Mucosa of stomach (tissue), 1 donor: ENCODE results near the gene CRLF1.

Source experiments
- H3K27me3 ChIP-seq: one replicate; pipeline ENCODE4 v1.7.0; 2013; ENCODE audit warnings: mild to moderate bottlenecking, low read length; ENCODE audit not compliant: control insufficient read depth, insufficient read depth
- H3K36me3 ChIP-seq: one replicate; pipeline ENCODE4 v1.7.0; 2013; ENCODE audit warnings: low read length; ENCODE audit not compliant: control insufficient read depth, insufficient read depth
- H3K4me1 ChIP-seq: one replicate; pipeline ENCODE4 v1.7.0; 2013; ENCODE audit warnings: mild to moderate bottlenecking, low read length; ENCODE audit not compliant: control insufficient read depth, insufficient read depth
- H3K4me3 ChIP-seq: one replicate; pipeline ENCODE4 v1.7.0; 2013; ENCODE audit warnings: low read length
- H3K9ac ChIP-seq: one replicate; pipeline ENCODE4 v1.7.0; 2013; ENCODE audit warnings: mild to moderate bottlenecking, low read length, moderate library complexity
- H3K9me3 ChIP-seq: one replicate; pipeline ENCODE4 v1.7.0; 2013; ENCODE audit warnings: mild to moderate bottlenecking, low read length, moderate library complexity; ENCODE audit not compliant: control insufficient read depth
- donor health status: Pancreatic carcinoma.

The CRLF1 gene

GRCh38 chr19:18633321-18633720 is 26.7 kb upstream of the CRLF1 start:
- Histone ChIP-seq H3K27me3 (no peaks in the 10 kb centered on the region), H3K9me3 (no peaks in the 10 kb centered on the region), H3K4me1 (peaks cover 27% of the 10 kb centered on the region), H3K36me3 (no peaks in the 10 kb centered on the region), H3K4me3 (no peak overlapping the region), H3K9ac (no peak overlapping the region)

GRCh38 chr19:18629166-18630088 is 22.8 kb upstream of the CRLF1 start:
- H3K36me3 ChIP-seq, result no peaks in the 10 kb centered on the region
- no peaks in the 10 kb centered on the region for H3K9me3 ChIP-seq
- H3K9ac ChIP-seq, result no peak overlapping the region
- H3K4me1 ChIP-seq, result no peaks in the 10 kb centered on the region
- no peak overlapping the region for H3K4me3 ChIP-seq
- H3K27me3 ChIP-seq, result no peaks in the 10 kb centered on the region

- Histone ChIP-seq H3K9me3 (no peaks in the 10 kb centered on the region), H3K36me3 (no peaks in the 10 kb centered on the region), H3K4me3 (no peak overlapping the region), H3K9ac (no peak overlapping the region), H3K27me3 (no peaks in the 10 kb centered on the region), H3K4me1 (no peaks in the 10 kb centered on the region)
These were observed 20.3 kb upstream of the CRLF1 start for GRCh38 chr19:18626906-18627305.

- Histone ChIP-seq H3K9ac (no peak overlapping the region), H3K4me1 (no peaks in the 10 kb centered on the region), H3K4me3 (no peak overlapping the region), H3K27me3 (peaks cover 15% of the 10 kb centered on the region), H3K36me3 (no peaks in the 10 kb centered on the region), H3K9me3 (no peaks in the 10 kb centered on the region)
These were observed 14.3 kb upstream of the CRLF1 start for GRCh38 chr19:18620902-18621301.

GRCh38 chr19:18620311-18620710 is 13.7 kb upstream of the CRLF1 start:
- H3K9me3 ChIP-seq, result no peaks in the 10 kb centered on the region
- H3K27me3 ChIP-seq, result peaks cover 19% of the 10 kb centered on the region
- H3K4me1 ChIP-seq, result no peaks in the 10 kb centered on the region
- H3K36me3 ChIP-seq, result no peaks in the 10 kb centered on the region
- no peak overlapping the region for H3K9ac ChIP-seq
- H3K4me3 ChIP-seq, result no peak overlapping the region

GRCh38 chr19:18618236-18618635 is 11.6 kb upstream of the CRLF1 start:
- Histone ChIP-seq H3K27me3 (peaks cover 40% of the 10 kb centered on the region), H3K36me3 (no peaks in the 10 kb centered on the region), H3K9me3 (no peaks in the 10 kb centered on the region), H3K9ac (no peak overlapping the region), H3K4me3 (no peak overlapping the region), H3K4me1 (no peaks in the 10 kb centered on the region)

GRCh38 chr19:18617562-18617961 is 11.0 kb upstream of the CRLF1 start:
- no peaks in the 10 kb centered on the region for H3K36me3 ChIP-seq
- no peaks in the 10 kb centered on the region for H3K9me3 ChIP-seq
- H3K27me3 ChIP-seq, result peaks cover 47% of the 10 kb centered on the region
- H3K4me3 ChIP-seq, result no peak overlapping the region
- H3K4me1 ChIP-seq, result peaks cover 5% of the 10 kb centered on the region
- no peak overlapping the region for H3K9ac ChIP-seq

- Histone ChIP-seq H3K4me1 (peaks cover 12% of the 10 kb centered on the region), H3K4me3 (no peak overlapping the region), H3K27me3 (peaks cover 60% of the 10 kb centered on the region), H3K9me3 (no peaks in the 10 kb centered on the region), H3K36me3 (no peaks in the 10 kb centered on the region), H3K9ac (no peak overlapping the region)
These were observed 9.4 kb upstream of the CRLF1 start for GRCh38 chr19:18616023-18616422.

- no peak overlapping the region for H3K9ac ChIP-seq
- no peaks in the 10 kb centered on the region for H3K36me3 ChIP-seq
- no peak overlapping the region for H3K4me3 ChIP-seq
- no peaks in the 10 kb centered on the region for H3K9me3 ChIP-seq
- H3K27me3 ChIP-seq, result peaks cover 83% of the 10 kb centered on the region
- H3K4me1 ChIP-seq, result peaks cover 12% of the 10 kb centered on the region
These were observed 7.1 kb upstream of the CRLF1 start for GRCh38 chr19:18613589-18614234.

- no peaks in the 10 kb centered on the region for H3K9me3 ChIP-seq
- peaks cover 91% of the 10 kb centered on the region for H3K27me3 ChIP-seq
- H3K4me3 ChIP-seq, result no peak within 1 kb of the TSS
- no peaks in the 10 kb centered on the region for H3K36me3 ChIP-seq
- H3K9ac ChIP-seq, result no peak within 1 kb of the TSS
- peaks cover 12% of the 10 kb centered on the region for H3K4me1 ChIP-seq
These were observed 6.4 kb upstream of the CRLF1 start, which contains the start of gene TMEM59L for GRCh38 chr19:18612772-18613588. TMEM59L (plus strand) TSS chr19:18612870; CDS start chr19:18612959, 89 bp downstream.

GRCh38 chr19:18612051-18612771 is 5.6 kb upstream of the CRLF1 start:
- Histone ChIP-seq H3K36me3 (no peaks in the 10 kb centered on the region), H3K27me3 (peaks cover 91% of the 10 kb centered on the region), H3K9ac (no peak overlapping the region), H3K4me3 (no peak overlapping the region), H3K4me1 (peaks cover 15% of the 10 kb centered on the region), H3K9me3 (no peaks in the 10 kb centered on the region)
